Caco-2 (cell line): ENCODE data around the gene NIPAL3. TPM values are rescaled to one million over a fixed set of nuclear protein-coding genes. Genes with fewer than 3 reads are reported as not detected.

Source experiments
- BruUV-seq: library from RNA; stranded (reverse); fragments of 400-500 nt; replicated peaks from 2 replicates; lab custom pipeline; 2021; lab: Mats Ljungman, UMichigan
- CTCF ChIA-PET: fragments of 300-600 bp; sonication (Branson Sonifier 250); formaldehyde crosslinking; loops from one replicate; lab custom pipeline; 2022; ENCODE audit warnings: antibody characterized with exemption; lab: Charles Lee
- POLR2A ChIA-PET: fragments of 300-600 bp; sonication (Branson Sonifier 250); formaldehyde crosslinking; loops from one replicate; lab custom pipeline; 2022; ENCODE audit warnings: antibody characterized with exemption; lab: Charles Lee
- DNase-seq, 2 experiments: peaks; one replicate each; pipeline versions ENCODE4 v3.0.0 to v3.0.0-alpha.2; 2020 to 2022
- H3K27me3 ChIP-seq: replicated peaks from 2 replicates; pipeline ENCODE4 v1.6.0; 2011; ENCODE audit warnings: low read length; ENCODE audit not compliant: control insufficient read depth, insufficient read depth
- H3K36me3 ChIP-seq: 2 replicates; pipeline ENCODE4 v1.5.1; 2011; ENCODE audit warnings: low read length; ENCODE audit not compliant: control insufficient read depth, insufficient read depth
- H3K4me1 ChIP-seq: fragments of 250-450 bp; sonication (Bioruptor Pico); 2 replicates; pipeline ENCODE4 v1.5.1; 2020; ENCODE audit warnings: mild to moderate bottlenecking
- H3K4me3 ChIP-seq: 2 replicates; pipeline ENCODE4 v1.5.1; 2011; ENCODE audit warnings: low read depth, mild to moderate bottlenecking, control low read depth, low read length
- H3K9me3 ChIP-seq: fragments of 250-450 bp; sonication (Bioruptor Pico); 2 replicates; pipeline ENCODE4 v1.5.1; 2020; ENCODE audit warnings: mild to moderate bottlenecking, moderate library complexity
- H3K27ac Mint-ChIP-seq: one replicate; pipeline ENCODE4 v1.8.0; 2022; ENCODE audit warnings: mixed read lengths; ENCODE audit not compliant: unreplicated experiment
- H3K27me3 Mint-ChIP-seq: one replicate; pipeline ENCODE4 v1.8.0; 2022; ENCODE audit warnings: mixed read lengths; ENCODE audit not compliant: insufficient read depth, unreplicated experiment
- H3K36me3 Mint-ChIP-seq: one replicate; pipeline ENCODE4 v1.8.0; 2022; ENCODE audit warnings: mild to moderate bottlenecking, mixed read lengths; ENCODE audit not compliant: insufficient read depth, unreplicated experiment
- H3K4me1 Mint-ChIP-seq: one replicate; pipeline ENCODE4 v1.8.0; 2022; ENCODE audit warnings: low read depth, mixed read lengths; ENCODE audit not compliant: unreplicated experiment
- H3K4me3 Mint-ChIP-seq: one replicate; pipeline ENCODE4 v1.8.0; 2022; ENCODE audit warnings: mild to moderate bottlenecking, moderate library complexity, mixed read lengths; ENCODE audit not compliant: unreplicated experiment
- H3K9me3 Mint-ChIP-seq: one replicate; pipeline ENCODE4 v1.8.0; 2022; ENCODE audit warnings: mixed read lengths; ENCODE audit not compliant: unreplicated experiment
- CTCF ChIP-seq, 2 experiments: fragments of 200-600 bp in 1 of 2; IDR thresholded peaks; 1 replicate in 1 of 2; 2 replicates in 1 of 2; pipeline versions ENCODE4 v1.5.1 to v1.8.0; 2011 to 2022; ENCODE audit warnings: antibody characterized with exemption in 1 of 2, control low read depth in 1 of 2, inconsistent platforms in 1 of 2, low read depth in 1 of 2, low read length in 1 of 2, mild to moderate bottlenecking in 1 of 2, moderate library complexity in 1 of 2; ENCODE audit not compliant: insufficient read depth in 1 of 2, severe bottlenecking in 1 of 2, unreplicated experiment in 1 of 2
- intact Hi-C: fragments of 100-400 bp; cut with micrococcal nuclease; formaldehyde crosslinking; loops from one replicate; pipeline ENCODE4 v1.10.0; 2022; ENCODE audit not compliant: unreplicated experiment
- total RNA-seq: library from RNA; stranded (reverse); gene quantifications from 2 replicates; pipeline ENCODE4 v1.2.3, GENCODE V29; 2022

The NIPAL3 gene
- total RNA-seq, 1 experiment from 2014 or later, result 9.2 TPM

- Mint-ChIP-seq H3K4me3 (peak overlapping the region; percentile 84), H3K4me1 (peaks cover 14% of the 10 kb centered on the region), H3K9me3 (no peaks in the 10 kb centered on the region), H3K27ac (peak overlapping the region; percentile 83), H3K36me3 (peaks cover 7% of the 10 kb centered on the region), H3K27me3 (no peaks in the 10 kb centered on the region)
- ChIA-PET CTCF (interaction anchor here (0.7 to 1.1 kb wide), 2 partner anchors 83 to 89 kb away, joined by 3 to 6 read pairs; partner anchors contain the start of gene NIPAL3), POLR2A (no interaction called here)
- Histone ChIP-seq H3K4me3 (peak overlapping the region; percentile 73), H3K27me3 (no peaks in the 10 kb centered on the region), H3K4me1 (peaks cover 5% of the 10 kb centered on the region; the same call in 1 of the 2 replicates), H3K9me3 (no peaks in the 10 kb centered on the region), H3K36me3 (no peaks in the 10 kb centered on the region)
- no TSS peak for BruUV-seq
- intact Hi-C loops, result loop anchor here (2.0 kb wide), 1 partner anchor 89 kb away; the partner anchor contains the start of gene NIPAL3
- no peak for TF ChIP-seq CTCF (IDR thresholded peaks at IDR 0.05; ENCODE audit: insufficient read depth in 1 of 2, low read depth in 1 of 2, low read length in 1 of 2, severe bottlenecking in 1 of 2, unreplicated experiment in 1 of 2)
- DNase-seq, result no peak
These were observed 88.4 kb downstream of the NIPAL3 start for GRCh38 chr1:24503870-24504523.

- H3K4me3 Mint-ChIP-seq, result peak overlapping the region; percentile 84
- Histone ChIP-seq H3K27me3 (no peaks in the 10 kb centered on the region), H3K36me3 (no peaks in the 10 kb centered on the region), H3K4me1 (peaks cover 5% of the 10 kb centered on the region; the same call in 1 of the 2 replicates), H3K9me3 (no peaks in the 10 kb centered on the region), H3K4me3 (no peak overlapping the region)
- BruUV-seq, result TSS peak; percentile 34
- intact Hi-C loops, result no loop called here
- POLR2A ChIA-PET, result no interaction called here
- CTCF ChIA-PET, result interaction anchor here (1.1 kb wide), 1 partner anchor 83 kb away, joined by 3 read pairs; no protein-coding TSS in a partner anchor
- no peaks in the 10 kb centered on the region for H3K9me3 Mint-ChIP-seq
- TF ChIP-seq CTCF (IDR thresholded peaks at IDR 0.05; ENCODE audit: insufficient read depth in 1 of 2, low read depth in 1 of 2, low read length in 1 of 2, severe bottlenecking in 1 of 2, unreplicated experiment in 1 of 2), result no peak
- no peak for DNase-seq
- peaks cover 14% of the 10 kb centered on the region for H3K4me1 Mint-ChIP-seq
- peaks cover 7% of the 10 kb centered on the region for H3K36me3 Mint-ChIP-seq
- no peak overlapping the region for H3K27ac Mint-ChIP-seq
- no peaks in the 10 kb centered on the region for H3K27me3 Mint-ChIP-seq
These were observed 89.0 kb downstream of the NIPAL3 start for GRCh38 chr1:24504560-24504959.

- DNase-seq, result no peak
- Mint-ChIP-seq H3K36me3 (peaks cover 7% of the 10 kb centered on the region), H3K27me3 (no peaks in the 10 kb centered on the region), H3K4me1 (peaks cover 14% of the 10 kb centered on the region), H3K4me3 (no peak overlapping the region), H3K27ac (no peak overlapping the region), H3K9me3 (no peaks in the 10 kb centered on the region)
- POLR2A ChIA-PET, result no interaction called here
- Histone ChIP-seq H3K27me3 (no peaks in the 10 kb centered on the region), H3K4me1 (peaks cover 5% of the 10 kb centered on the region; the same call in 1 of the 2 replicates), H3K36me3 (no peaks in the 10 kb centered on the region), H3K4me3 (no peak overlapping the region), H3K9me3 (no peaks in the 10 kb centered on the region)
- CTCF ChIA-PET, result no interaction called here
- no peak for TF ChIP-seq CTCF (IDR thresholded peaks at IDR 0.05; ENCODE audit: insufficient read depth in 1 of 2, low read depth in 1 of 2, low read length in 1 of 2, severe bottlenecking in 1 of 2, unreplicated experiment in 1 of 2)
- no TSS peak for BruUV-seq
- intact Hi-C loops, result no loop called here
These were observed 90.2 kb downstream of the NIPAL3 start for GRCh38 chr1:24505816-24506215.
